Cerebellar cortex (tissue), 1 donor: ENCODE results near the gene KDM5A.
"Not testable (repeated sequence)": the region's sequence is repeated elsewhere in the genome, so short reads cannot be mapped to it uniquely, and the experiment has no call there.

ENCODE experiments used
- DNase-seq: peaks from one replicate; pipeline ENCODE4 v3.0.0-alpha.2; 2015; ENCODE audit warnings: low spot score

The KDM5A gene

DNA sequence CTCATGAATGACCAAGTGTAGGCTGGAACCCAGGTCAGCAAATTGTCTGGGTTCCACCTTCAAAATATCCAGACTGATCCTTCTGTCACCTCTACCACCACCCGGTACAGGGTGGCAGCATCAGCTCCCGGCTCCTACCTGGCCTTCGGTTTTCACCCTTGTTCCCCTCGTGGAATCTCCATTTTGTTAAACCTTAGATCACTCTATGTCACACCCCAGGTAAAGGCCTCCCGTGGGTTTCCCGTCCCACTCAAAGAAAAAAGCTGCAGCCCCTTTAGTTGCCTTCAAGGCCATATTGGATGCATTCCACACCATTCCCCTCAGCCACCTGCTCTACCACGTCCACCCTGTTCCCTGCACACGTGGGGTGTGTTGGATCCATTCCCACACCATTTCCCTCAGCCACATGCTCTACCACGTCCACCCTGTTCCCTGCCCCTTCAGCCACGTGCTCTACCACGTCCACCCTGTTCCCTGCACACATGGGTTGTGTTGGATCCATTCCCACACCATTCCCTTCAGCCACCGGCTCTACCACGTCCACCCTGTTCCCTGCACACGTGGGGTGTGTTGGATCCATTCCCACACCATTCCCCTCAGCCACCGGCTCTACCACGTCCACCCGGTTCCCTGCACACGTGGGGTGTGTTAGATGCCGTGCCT lies 150.3 kb downstream of the KDM5A start:
- no peak for DNase-seq

- DNase-seq: no peak
Observed at GRCh38 chr12:238116-238515, 151.0 kb downstream of the KDM5A start.

DNA sequence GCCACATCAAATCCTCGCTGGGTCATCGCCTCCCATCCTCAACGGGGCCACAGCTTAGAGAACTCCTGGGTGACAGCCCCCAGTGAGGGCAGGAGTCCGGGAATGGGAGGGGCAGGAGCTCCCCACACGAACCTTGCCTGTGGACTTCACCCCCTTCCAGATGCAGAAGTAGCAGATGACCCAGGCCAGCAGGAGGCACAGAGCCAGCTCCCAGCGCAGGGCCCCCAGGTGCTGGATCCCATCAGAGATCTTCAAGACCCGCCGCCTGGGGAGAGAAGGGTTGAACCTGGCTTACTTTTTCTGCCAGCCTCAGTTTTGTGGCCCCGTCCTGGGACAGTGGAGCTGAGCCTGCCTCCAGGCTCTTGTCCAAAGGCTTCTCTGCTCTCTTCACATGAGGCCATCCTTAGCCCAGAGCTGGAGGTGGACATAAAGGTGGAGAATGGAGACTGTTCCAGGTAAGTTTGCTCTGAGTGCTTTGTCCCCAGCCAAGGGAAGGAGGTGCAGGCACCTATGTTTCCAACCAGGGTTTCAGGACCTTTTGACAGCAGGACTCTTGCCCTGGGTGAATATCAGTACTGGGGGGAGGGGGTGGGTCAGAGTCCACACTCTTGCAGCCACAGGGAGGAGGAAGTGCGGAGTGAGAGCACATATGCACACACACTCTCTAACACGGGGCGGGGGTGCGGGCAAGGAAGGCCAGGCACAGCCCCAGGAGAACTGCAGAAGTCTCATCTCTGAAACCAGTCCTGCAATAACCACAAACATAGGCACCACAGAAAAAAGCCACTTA lies 151.9 kb downstream of the KDM5A start:
- DNase-seq: no peak

- no peak for DNase-seq
Observed at GRCh38 chr12:236445-236844, 152.7 kb downstream of the KDM5A start.

DNA sequence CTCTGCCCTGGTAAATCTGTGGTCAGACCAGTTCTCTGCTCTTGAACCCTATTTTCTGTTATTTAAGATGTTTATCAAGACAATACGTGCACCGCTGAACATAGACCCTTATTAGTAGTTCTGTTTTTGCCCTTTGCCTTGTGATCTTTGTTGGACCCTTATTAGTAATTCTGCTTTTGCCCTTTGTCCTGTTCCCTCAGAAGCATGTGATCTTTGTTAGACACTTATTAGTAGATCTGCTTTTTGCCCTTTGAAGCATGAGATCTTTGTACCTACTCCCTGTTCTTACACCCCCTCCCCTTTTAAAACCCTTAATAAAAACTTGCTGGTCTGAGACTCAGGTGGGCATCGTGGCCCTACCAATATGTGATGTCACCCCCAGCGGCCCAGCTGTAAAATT lies 153.2 kb downstream of the KDM5A start:
- DNase-seq: not testable (repeated sequence)

DNA sequence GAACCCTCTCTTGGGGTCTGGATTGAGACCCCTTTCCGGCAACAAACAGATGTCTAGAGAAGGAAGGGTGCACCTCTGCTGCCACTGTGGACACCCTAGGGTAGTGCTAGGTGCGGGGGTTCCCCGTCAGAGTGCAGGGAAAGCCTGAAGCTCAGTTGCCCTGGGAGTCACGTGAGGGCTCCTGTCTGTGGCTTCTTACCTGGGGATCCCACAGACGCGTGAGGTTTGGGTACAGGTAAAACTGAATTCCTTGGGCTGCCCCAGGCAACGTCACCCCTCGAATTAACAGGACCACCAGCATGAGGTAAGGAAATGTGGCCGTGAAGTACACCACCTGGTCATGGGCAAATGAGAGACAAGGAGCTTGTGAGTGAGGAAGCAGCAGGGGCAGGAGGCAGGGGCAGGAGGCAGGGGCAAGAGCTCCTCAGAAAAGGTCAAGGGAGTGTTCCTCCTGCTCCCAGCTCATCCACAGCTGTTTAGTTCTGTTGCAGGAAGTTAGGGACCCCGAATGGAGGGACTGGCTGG lies 154.2 kb downstream of the KDM5A start:
- no peak for DNase-seq

GRCh38 chr12:234019-234418 lies 155.1 kb downstream of the KDM5A start:
- DNase-seq: no peak

GRCh38 chr12:233615-233968 lies 155.5 kb downstream of the KDM5A start:
- no peak for DNase-seq

DNA sequence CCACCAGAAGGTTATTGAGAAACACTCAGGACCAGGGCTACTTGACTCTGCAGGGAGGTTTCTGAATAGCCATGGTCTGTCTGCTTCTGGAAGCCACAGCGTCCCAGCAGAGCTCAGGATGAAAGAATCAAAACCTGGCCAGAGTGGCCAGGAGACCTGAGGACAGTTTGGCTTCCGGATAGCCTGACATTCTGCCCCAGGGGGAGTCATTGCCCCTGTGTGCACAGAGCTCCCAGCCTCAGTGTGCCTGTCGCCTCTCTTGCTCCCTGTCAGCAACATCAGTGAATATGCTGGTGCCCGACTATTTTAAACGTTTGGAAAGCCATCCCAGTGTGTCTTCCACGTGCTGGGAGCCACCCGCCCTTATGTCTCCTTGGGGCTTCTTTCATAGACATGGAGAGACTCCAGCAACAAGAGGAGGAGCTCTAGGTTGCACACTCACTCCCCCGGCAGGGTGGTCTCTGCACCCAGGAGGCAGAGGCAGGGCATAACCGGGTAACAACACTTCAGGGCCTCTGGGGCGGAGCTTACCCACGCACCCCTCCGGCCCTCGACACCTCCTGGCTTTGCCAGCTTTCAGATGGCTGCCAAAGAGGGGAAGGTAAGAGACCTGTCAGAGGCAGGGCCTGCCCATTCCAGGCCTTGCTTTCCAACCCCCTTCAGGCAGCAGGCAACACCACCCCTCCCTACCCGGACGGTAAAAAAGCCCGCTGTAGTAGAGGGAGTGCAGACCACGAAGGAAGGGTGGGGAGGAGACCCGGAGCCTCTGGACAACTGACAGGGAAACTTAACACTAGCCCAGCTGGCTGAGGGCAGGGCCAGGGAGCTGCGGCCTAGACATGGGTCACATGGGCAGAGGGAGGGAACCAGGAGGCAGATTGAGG lies 156.1 kb downstream of the KDM5A start:
- DNase-seq: no peak

DNA sequence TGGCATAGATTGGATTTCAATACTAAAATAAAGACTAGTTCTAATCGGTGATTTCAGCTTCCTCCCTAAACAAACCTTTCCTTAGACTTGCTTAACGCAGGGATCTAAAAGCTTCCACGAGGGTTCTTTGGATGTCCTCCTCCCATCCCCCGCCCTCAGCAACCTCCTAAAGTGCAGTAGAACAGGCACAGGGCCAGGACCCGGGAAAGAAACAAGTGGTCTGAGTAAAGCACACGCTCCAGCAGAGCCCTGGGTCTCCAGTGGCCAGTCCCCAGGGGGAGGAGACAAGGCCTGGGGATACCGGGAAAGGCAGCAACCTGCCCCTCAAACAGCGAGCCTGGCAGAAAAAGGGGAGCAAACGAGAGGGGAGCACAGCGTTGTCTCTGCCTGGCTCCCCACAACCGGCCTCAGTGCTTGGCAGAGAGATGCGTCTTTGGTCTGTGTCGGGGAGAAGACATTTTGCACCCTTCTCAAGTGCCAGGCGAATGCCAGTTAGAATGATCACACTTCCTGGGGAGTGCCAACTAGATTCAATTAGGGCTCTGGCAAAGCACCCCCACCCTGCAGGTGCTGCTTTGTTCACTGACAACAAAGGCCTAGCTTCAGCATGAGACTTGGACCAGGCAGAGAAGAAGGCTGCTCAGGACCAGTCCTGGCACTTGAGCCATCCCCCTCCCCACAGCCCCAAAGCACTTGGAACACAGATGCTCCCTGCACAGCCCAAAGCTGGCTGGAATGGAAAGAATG lies 158.0 kb downstream of the KDM5A start:
- peak; percentile 79 for DNase-seq
